SU-DHL-6 (cell line): Measurements from ENCODE around the gene SPRR1A.

Experiments
- H2AFZ ChIP-seq: fragments of 200-600 bp; sonication (generic); 2 replicates; pipeline ENCODE4 v1.6.1; 2014; ENCODE audit warnings: low read depth, mild to moderate bottlenecking, moderate library complexity, mixed read lengths, antibody characterized with exemption, low read length; ENCODE audit not compliant: severe bottlenecking
- H3F3A ChIP-seq: fragments of 200-600 bp; shearing (Covaris generic); 2 replicates; pipeline ENCODE4 v1.6.0; 2016; ENCODE audit warnings: antibody characterized with exemption, mild to moderate bottlenecking; ENCODE audit not compliant: insufficient read depth
- H3K27ac ChIP-seq: fragments of 200-600 bp; sonication (generic); 2 replicates; pipeline ENCODE4 v1.5.1; 2016; ENCODE audit warnings: low read depth, mild to moderate bottlenecking, low read length, moderate library complexity, mixed read lengths
- H3K27me3 ChIP-seq: fragments of 200-600 bp; sonication (generic), shearing (Covaris generic); 2 replicates; pipeline ENCODE4 v1.6.0; 2014; ENCODE audit warnings: mild to moderate bottlenecking, low read length
- H3K36me3 ChIP-seq: fragments of 200-600 bp; sonication (generic); 2 replicates; pipeline ENCODE4 v1.6.1; 2014; ENCODE audit warnings: mild to moderate bottlenecking, low read length, mixed read lengths
- H3K4me2 ChIP-seq: fragments of 300-600, 200-600 bp; shearing (Covaris generic), sonication (generic); 2 replicates; pipeline ENCODE4 v1.6.0; 2014; ENCODE audit warnings: low read length, low read depth, mild to moderate bottlenecking; ENCODE audit not compliant: poor library complexity, severe bottlenecking
- H3K4me3 ChIP-seq: fragments of 200-600 bp; sonication (generic); 2 replicates; pipeline ENCODE4 v1.5.1; 2014; ENCODE audit warnings: antibody characterized with exemption, low read length, mild to moderate bottlenecking, mixed read lengths; ENCODE audit not compliant: insufficient read depth, poor library complexity, severe bottlenecking
- H3K79me2 ChIP-seq: fragments of 200-600 bp; sonication (generic); 2 replicates; pipeline ENCODE4 v1.6.1; 2014; ENCODE audit warnings: mild to moderate bottlenecking, low read length, moderate library complexity; ENCODE audit not compliant: insufficient read depth
- H3K9ac ChIP-seq: fragments of 200-600 bp; sonication (generic); 2 replicates; pipeline ENCODE4 v1.7.0; 2014; ENCODE audit warnings: mild to moderate bottlenecking, low read length
- H3K9me2 ChIP-seq: fragments of 200-600 bp; sonication (generic); replicated peaks from 2 replicates; pipeline ENCODE4 v1.6.1; 2014; ENCODE audit warnings: low read length; ENCODE audit not compliant: insufficient read depth
- H3K9me3 ChIP-seq: fragments of 200-600 bp; sonication (generic); 2 replicates; pipeline ENCODE4 v1.6.1; 2014; ENCODE audit warnings: low read length, mixed read lengths; ENCODE audit not compliant: insufficient read depth
- H4K20me1 ChIP-seq: fragments of 200-600 bp; sonication (generic); 2 replicates; pipeline ENCODE4 v1.6.1; 2014; ENCODE audit warnings: low read depth, mild to moderate bottlenecking, antibody characterized with exemption, low read length, moderate library complexity, mixed read lengths
- EZH2phosphoT487 ChIP-seq: fragments of 200-600 bp; sonication (generic), shearing (Covaris generic); conservative IDR thresholded peaks from 2 replicates; pipeline ENCODE4 v1.6.1; 2018; ENCODE audit warnings: mild to moderate bottlenecking, antibody characterized with exemption, low read length, moderate library complexity, mixed read lengths
- TF ChIP-seq, protein P1 (sequence below): fragments of 200-600 bp; sonication (generic); IDR thresholded peaks from one replicate; pipeline ENCODE4 v1.5.1; 2017; ENCODE audit warnings: antibody characterized with exemption, mild to moderate bottlenecking, low read length, moderate library complexity; ENCODE audit not compliant: insufficient read depth, poor library complexity, severe bottlenecking

Gene SPRR1A

DNA sequence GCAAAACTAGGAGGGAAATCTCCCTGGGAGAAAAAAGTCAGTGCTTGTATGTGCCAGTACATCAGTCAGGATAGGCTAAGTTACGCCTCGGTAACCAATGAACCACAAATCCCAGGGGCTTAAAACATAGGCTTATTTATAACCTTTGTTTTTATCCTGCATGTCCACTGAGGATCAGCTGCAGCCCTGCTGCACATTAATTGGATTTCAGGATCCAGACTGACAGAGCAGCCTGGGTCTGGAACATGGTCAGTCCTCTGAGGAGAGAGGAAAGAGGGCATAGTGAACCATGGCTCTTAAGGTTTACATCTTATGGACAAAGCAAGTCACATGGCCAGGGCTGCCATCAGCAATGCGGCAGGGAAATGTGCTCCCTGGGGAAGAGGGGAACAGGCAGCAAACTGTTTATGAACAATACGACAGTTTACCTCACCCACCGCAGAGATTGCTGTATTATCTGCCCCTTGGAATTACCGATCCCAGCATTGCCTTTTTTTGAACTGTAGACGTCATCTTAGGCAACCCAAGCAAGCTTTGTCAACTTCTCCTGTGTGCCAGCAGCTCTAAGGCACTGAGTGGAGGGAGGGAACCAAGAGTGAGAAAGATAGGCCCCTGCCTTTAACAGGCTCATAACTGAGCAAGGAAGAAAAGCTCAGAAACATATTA, 22.5 kb upstream of the SPRR1A start:
- no peaks in the 10 kb centered on the region for H3K27me3 ChIP-seq
- no peak overlapping the region for H3K27ac ChIP-seq
- H3K9me2 ChIP-seq, result no peaks in the 10 kb centered on the region
- no peaks in the 10 kb centered on the region for H3K36me3 ChIP-seq
- H3K79me2 ChIP-seq, result no peaks in the 10 kb centered on the region
- no peak overlapping the region for H3K9ac ChIP-seq
- no peaks in the 10 kb centered on the region for H3F3A ChIP-seq
- H4K20me1 ChIP-seq, result no peaks in the 10 kb centered on the region
- TF ChIP-seq EZH2phosphoT487, result no peak
- TF ChIP-seq, protein P1, sequence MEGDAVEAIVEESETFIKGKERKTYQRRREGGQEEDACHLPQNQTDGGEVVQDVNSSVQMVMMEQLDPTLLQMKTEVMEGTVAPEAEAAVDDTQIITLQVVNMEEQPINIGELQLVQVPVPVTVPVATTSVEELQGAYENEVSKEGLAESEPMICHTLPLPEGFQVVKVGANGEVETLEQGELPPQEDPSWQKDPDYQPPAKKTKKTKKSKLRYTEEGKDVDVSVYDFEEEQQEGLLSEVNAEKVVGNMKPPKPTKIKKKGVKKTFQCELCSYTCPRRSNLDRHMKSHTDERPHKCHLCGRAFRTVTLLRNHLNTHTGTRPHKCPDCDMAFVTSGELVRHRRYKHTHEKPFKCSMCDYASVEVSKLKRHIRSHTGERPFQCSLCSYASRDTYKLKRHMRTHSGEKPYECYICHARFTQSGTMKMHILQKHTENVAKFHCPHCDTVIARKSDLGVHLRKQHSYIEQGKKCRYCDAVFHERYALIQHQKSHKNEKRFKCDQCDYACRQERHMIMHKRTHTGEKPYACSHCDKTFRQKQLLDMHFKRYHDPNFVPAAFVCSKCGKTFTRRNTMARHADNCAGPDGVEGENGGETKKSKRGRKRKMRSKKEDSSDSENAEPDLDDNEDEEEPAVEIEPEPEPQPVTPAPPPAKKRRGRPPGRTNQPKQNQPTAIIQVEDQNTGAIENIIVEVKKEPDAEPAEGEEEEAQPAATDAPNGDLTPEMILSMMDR, result no peak
- H2AFZ ChIP-seq, result no peak overlapping the region
- H3K4me2 ChIP-seq, result no peak overlapping the region
- no peaks in the 10 kb centered on the region for H3K9me3 ChIP-seq
- H3K4me3 ChIP-seq, result no peak overlapping the region

DNA sequence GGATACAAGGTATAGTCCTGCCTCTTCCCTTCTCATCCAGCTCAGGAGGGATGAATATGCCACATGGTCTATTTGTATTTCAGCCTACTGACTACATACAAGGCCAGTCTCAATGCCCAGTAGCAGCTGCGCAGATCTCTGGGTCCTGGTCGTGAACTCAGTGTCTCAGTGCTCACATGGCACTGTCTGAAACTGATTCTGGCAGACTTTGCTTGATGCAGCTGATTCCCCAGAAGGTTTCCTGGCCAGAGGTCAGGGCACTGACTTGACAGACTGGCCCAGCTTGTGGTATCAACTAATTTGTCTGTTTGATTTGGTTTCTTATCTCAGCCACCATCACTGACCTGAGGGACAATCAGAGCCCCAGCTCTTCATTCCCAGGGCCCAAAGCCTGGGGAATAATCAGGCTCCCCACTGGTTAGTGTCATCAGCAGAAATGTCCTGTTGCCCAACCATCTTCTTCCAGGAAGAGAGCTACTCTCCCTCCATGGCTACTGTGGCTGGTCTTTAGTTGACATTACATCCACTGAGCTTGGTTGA, 20.9 kb upstream of the SPRR1A start:
- TF ChIP-seq EZH2phosphoT487, result no peak
- TF ChIP-seq, protein P1, result no peak
- Histone ChIP-seq H2AFZ (no peak overlapping the region), H3K9me3 (no peaks in the 10 kb centered on the region), H3K4me3 (no peak overlapping the region), H3F3A (no peaks in the 10 kb centered on the region), H3K27me3 (no peaks in the 10 kb centered on the region), H3K79me2 (no peaks in the 10 kb centered on the region), H3K36me3 (no peaks in the 10 kb centered on the region), H3K9ac (no peak overlapping the region), H3K9me2 (no peaks in the 10 kb centered on the region), H3K4me2 (no peak overlapping the region), H3K27ac (no peak overlapping the region), H4K20me1 (no peaks in the 10 kb centered on the region)

DNA sequence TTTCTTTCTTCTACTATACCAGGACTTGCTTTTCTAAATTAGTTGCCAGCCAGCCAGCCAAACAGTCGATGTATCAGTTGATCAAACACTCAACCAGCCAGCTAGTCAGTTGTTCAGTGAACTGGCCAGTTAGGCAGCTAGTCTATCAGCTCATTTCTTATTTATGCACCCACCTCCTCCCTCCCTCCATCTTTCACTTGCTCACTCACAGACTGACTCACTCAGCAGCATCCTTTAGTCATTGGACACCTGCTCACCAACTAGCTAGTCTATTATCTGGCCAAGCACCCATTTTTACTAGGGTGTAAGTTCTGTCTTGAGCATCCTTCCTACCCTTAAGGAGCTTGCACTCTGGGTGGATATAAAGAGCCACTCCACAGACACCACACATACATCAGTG, 19.3 kb upstream of the SPRR1A start:
- H3K4me3 ChIP-seq, result no peak overlapping the region
- H3K9ac ChIP-seq, result no peak overlapping the region
- TF ChIP-seq, protein P1, result no peak
- no peak for TF ChIP-seq EZH2phosphoT487
- no peak overlapping the region for H3K27ac ChIP-seq
- no peaks in the 10 kb centered on the region for H3K9me3 ChIP-seq
- no peaks in the 10 kb centered on the region for H3K9me2 ChIP-seq
- H3K36me3 ChIP-seq, result no peaks in the 10 kb centered on the region
- no peak overlapping the region for H2AFZ ChIP-seq
- no peaks in the 10 kb centered on the region for H3K79me2 ChIP-seq
- no peak overlapping the region for H3K4me2 ChIP-seq
- H3K27me3 ChIP-seq, result no peaks in the 10 kb centered on the region
- H3F3A ChIP-seq, result no peaks in the 10 kb centered on the region
- H4K20me1 ChIP-seq, result no peaks in the 10 kb centered on the region
